DMS79 (cell line): Measurements from ENCODE around the gene SLC44A5.
"Not testable (repeated sequence)": the region's sequence is repeated elsewhere in the genome, so short reads cannot be mapped to it uniquely, and the experiment has no call there.

Experiments used
- DNase-seq: peaks from one replicate; lab custom pipeline; 2025; lab: John Stamatoyannopoulos, UW

SLC44A5 gene

GRCh38 chr1:75449998-75450397 lies 160.9 kb downstream of the SLC44A5 start:
- no peak for DNase-seq

DNA sequence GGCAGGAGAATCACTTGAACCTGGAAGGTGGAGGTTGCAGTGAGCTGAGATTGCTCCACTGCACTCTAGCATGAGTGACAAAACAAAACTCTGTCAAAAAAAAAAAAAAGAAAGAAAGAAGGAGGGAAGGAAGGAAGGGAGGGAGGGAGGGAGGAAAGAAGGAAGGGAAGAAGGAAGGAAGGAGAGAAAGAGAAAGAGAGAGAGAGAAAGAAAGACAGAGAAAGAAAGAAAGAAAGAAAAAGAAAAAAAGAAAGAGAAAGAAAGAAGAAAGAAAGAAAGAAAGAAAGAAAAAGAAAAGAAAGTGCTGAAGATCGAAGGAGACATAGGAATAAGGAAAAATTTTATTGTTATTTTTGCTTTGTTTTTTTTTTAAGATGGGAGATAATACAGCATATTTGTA lies 166.7 kb downstream of the SLC44A5 start:
- no peak for DNase-seq

GRCh38 chr1:75440274-75440673 lies 170.6 kb downstream of the SLC44A5 start:
- no peak for DNase-seq

GRCh38 chr1:75438355-75438754 lies 172.6 kb downstream of the SLC44A5 start:
- DNase-seq = no peak

DNA sequence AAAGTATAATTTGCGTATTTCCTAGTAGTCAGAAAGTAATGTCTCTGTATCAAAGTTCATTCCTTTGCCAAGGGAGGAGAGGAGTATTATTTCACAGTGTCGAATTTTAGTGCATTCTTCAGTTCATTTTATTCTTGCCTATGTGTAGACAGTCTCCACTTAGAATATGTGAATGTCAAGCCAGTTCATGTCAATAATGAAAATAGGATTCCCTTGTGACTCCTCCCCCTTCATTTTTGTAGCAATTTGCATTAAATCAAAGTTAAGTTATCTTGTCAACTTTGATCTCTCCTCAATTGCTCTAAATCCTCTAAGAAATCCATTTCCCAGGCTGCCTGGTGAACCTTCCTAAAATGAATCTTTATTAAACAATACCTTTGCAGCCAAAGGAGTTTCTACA lies 179.1 kb downstream of the SLC44A5 start:
- DNase-seq = no peak

- DNase-seq = no peak
These were observed 180.4 kb downstream of the SLC44A5 start for GRCh38 chr1:75430526-75430925.

DNA sequence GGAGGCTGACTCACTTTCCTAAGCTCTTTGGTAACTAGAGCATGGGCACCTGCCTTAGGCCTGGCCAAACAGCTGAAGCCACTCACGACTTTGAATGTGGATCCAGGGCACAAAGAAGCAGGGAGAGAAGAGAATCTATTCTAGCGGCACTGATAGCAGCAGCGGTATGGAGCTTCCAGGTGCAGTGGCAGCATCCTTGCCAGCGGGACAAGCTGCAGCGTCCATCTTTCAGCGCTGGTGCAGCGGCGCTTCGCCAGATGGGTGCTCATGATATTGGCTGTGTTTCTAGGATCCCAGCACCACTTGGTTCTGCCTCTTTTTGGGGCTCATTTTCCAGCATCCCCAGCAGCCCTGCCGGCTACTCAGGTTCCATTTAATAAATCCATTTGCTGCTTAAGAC lies 184.2 kb downstream of the SLC44A5 start:
- no peak for DNase-seq

- DNase-seq = no peak
These were observed 185.8 kb downstream of the SLC44A5 start for GRCh38 chr1:75425001-75425650.

DNA sequence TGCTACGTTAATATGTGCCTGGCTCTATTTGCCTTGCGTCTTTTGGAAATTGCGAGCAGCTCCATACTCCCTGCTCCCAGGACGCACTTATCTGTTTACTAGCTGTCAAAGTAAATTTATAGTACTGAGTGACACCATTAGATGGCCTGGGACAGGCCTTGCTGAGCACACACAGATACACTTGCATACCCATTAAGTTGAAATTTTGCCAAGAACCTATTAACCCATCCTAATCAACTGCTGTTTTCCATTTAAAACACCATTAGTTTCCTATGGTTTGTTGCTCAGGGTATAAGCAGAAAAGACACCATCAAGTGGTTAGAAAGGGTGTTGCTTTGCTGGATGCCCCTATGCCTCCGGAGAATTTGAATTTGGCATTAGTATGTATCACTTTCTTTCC lies 187.3 kb downstream of the SLC44A5 start:
- no peak for DNase-seq

DNA sequence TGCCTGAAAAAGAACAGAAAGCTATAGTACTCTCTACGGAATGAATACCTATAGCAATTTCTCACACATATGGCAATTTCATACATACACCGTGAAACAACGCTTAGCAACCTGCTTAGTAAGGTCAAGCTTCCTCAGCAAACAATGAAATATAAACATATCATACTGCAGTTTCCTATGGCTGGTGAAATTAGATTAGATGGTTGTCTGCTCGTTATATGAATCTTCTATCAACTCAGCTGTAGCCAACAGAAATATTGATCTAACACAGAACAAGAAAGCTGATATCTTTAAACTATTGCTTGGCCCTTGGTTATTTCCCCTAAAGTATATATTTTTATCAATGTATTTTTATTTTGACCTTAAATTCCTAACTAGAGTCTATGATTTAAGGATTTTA lies 187.8 kb downstream of the SLC44A5 start:
- no peak for DNase-seq

DNA sequence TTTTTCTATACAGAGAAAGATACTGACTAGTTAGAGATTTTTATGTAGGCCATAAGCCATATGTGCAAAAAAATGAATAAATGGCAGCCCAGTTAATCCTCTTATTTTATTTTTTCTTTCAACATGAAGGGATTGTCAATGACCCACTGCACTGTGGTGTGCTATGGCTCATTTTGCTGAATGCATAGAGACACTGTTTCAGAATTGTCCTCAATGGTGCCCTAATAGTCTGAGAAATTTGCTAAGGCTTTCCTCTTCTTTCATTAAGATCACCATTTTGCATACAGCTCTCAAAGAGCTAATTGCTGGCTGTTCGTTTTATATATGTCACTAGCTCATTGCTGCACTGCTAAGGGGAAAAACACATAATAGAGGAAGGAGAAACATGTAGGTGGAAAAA lies 189.5 kb downstream of the SLC44A5 start:
- DNase-seq = no peak

DNA sequence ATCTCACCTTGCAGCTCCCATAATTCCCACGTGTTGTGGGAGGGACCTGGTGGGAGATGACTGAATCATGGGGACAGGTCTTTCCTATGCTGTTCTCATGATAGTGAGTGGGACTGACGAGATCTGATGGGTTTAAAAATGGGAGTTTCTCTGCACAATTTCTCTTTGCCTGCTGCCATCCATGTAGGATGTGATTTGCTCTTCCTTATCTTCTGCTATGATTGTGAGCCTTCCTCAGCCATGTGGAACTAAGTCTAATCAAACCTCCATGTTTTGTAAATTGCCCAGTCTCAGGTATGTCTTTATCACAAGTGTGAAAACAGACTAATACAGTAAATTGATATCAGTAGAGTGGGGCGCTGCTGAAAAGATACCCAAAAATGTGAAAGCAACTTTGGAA lies 195.7 kb downstream of the SLC44A5 start:
- DNase-seq = no peak

- no peak for DNase-seq
These were observed 198.3 kb downstream of the SLC44A5 start for GRCh38 chr1:75412616-75413015.

GRCh38 chr1:75404681-75405080 lies 206.2 kb downstream of the SLC44A5 start:
- DNase-seq = not testable (repeated sequence)

DNA sequence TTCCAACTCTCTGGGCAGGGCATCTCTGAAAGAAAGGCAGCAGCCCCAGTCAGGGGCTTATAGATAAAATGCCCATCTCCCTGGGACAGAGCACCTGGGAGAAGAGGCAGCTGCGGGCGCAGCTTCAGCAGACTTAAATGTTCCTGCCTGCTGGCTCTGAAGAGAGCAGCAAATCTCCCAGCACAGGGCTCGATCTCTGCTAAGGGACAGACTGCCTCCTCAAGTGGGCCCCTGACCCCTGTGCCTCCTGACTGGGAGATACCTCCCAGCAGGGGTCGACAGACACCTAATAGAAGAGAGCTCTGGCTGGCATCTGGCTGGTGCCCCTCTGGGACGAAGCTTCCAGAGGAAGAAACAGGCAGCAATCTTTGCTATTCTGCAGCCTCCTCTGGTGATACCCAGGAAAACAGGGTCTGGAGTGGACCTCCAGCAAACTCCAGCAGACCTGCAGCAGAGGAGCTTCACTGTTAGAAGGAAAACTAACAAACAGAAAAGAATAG lies 207.7 kb downstream of the SLC44A5 start:
- DNase-seq = not testable (repeated sequence)

DNA sequence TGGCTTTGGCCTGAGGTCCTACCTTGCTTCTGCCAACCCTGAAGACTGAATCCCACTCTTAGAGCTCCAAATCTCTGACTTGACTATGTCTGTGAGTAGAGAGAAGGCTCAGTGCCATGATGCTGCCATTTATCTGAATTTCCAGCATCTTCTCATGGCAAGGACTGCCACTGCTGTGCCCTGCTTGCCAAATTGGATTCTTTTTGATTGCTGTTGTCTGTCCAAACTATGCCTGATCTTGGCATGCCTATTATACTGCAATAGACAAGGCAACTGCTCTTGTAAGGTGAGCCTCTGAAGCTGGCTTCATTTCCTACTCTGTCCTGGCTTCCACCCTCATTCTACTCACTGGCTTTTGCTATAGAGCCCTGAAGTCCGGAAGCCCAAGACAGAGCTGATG lies 210.2 kb downstream of the SLC44A5 start:
- no peak for DNase-seq

DNA sequence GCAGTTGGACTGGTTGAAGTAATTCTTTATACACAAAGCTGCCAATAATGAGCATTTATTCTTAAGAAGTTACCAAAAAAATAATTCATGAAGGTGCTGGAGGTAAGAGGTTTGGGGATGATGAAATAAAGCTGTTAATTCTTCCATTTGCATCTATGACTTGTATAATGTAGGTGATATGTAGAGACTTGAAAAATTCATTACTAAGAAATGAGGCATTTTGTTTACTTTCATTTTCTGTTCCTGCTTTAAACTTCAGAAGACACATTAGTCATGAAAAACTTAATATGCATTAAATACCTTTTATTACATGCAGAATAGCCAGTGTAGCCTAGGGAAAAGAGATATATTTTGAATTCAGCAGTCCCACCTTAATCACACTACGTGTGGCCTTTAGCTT lies 214.2 kb downstream of the SLC44A5 start:
- no peak for DNase-seq

DNA sequence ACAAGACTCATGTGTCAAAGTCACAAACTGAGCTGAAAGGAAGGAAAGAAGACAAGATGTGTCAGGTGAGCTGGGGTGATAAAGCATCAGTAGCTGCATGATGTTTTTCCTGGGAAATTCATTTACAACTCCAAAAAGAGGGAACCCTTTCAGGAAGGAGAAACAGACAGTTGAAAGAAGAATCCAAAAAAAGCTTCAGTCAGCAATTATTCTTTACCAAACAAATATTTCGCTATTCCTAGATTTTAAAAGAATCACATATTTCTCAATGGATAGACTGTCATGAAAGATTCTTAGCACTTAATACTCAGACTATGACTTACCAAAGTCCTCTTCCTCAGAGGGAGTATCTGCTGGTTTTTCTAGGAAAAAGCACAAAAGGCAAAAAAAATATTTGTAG lies 214.7 kb downstream of the SLC44A5 start:
- DNase-seq = no peak

DNA sequence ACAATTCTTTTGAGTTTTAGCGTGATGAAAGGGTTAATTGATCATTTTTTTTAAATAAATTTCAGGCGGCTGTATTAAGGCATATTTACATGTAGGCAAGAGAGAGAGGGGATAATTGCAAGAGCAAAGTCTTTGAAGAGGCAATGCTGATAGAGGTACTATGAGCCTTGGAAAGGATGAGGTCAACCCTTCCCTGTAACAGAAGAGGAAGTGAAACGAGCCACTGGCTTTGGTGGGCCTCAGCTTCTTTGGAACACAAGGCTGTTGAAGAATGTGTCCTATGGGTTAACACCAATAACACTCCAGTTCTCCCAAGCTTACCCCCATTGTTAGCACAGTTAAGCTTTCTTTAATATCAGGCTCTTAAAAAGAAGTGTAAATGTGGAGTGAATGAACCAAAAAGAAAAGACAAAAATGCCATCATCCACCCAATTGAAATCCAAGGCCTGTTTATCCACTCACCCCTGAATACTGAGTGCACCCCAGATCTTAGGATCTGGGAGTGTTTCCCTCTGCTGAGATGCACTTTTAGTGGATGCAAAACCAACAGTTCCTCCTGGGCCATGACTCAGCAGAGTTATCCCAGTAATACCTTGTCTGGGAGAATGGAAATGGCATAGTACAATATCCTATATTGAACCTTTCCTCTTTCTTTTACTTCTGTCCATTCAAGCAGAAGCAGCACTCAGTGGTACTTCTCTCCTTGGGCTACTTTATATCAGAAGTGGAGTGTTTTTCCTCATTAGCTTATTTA lies 216.4 kb downstream of the SLC44A5 start:
- no peak for DNase-seq

- DNase-seq = no peak
These were observed 218.6 kb downstream of the SLC44A5 start for GRCh38 chr1:75392278-75392677.

DNA sequence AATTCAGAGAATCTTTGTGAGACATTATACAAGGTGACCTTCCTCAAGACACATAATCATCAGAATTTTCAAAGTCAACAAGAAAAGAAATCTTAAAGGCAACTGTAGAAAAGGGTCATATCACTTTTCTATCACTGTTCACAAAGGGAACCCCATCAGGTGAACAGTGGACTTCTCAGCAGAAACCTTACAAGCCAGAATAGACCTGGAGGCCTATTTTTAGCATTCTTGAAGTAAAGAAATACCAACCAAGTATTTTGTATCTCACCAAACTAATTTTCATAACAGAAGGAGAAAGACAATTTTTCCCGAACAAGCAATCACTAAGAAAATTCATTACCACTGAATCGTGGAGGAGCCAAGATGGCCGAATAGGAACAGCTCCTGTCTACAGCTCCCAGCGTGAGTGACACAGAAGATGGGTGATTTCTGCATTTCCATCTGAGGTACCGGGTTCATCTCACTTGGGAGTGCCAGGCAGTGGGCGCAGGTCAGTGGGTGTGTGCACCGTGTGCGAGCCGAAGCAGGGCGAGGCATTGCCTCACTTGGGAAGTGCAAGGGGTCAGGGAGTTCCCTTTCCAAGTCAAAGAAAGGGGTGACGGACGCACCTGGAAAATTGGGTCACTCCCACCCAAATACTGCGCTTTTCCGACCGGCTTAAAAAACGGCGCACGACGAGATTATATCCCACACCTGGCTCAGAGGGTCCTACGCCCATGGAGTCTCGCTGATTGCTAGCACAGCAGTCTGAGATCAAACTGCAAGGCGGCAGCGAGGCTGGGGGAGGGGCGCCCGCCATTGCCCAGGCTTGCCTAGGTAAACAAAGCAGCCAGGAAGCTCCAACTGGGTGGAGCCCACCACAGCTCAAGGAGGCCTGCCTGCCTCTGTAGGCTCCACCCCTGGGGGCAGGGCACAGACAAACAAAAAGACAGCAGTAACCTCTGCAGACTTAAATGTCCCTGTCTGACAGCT lies 235.2 kb downstream of the SLC44A5 start:
- DNase-seq = not testable (repeated sequence)

DNA sequence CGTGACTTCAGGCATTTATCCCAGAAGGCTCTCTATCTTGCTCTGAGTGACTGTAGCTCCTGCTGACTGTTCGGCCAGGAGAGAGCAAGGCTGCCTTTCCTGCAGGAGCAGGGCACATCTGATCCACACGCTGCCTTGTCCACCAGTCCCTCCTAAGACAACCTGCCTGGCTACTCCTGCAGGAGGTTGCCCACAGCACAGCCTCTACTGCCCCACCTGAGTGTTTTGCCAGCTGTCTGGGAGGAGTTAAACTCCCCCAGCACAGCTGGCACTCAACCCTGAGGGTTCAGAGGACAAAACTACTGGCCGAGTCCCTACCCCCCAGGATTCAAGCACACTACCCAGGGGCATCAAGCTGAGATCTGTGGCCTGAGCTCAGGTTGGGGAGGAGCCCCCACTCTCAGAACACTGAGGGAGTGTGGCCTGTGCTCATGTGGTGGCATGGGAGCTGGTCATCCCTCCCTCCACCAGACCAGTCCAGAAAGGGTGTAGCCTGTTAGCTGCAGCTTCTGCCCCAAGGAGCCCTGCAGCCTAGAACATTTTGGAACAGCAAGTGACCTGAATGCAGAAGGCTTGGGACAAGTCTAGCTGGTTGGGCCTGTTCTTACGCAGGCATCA lies 237.3 kb downstream of the SLC44A5 start:
- no peak for DNase-seq
